BLaER1 treated with 17β-estradiol and CSF1 and Interleukin-3, amounts not matched to agents 10 nM and 100 nM (cell line): Measurements from ENCODE around the gene SUN2.
A peak's percentile ranks its signal among the peaks of the same experiment; 100 is the strongest.
"Not testable (repeated sequence)": the region's sequence is repeated elsewhere in the genome, so short reads cannot be mapped to it uniquely, and the experiment has no call there.

Source experiments
- H3K27ac ChIP-seq, 11 experiments: shearing (Covaris generic); formaldehyde crosslinking; 2 replicates each; pipeline ENCODE4 v1.8.1; 2022
- H3K27me3 ChIP-seq, 11 experiments: shearing (Covaris generic); formaldehyde crosslinking; 2 replicates each; pipeline ENCODE4 v1.8.1; 2022
- H3K36me3 ChIP-seq, 11 experiments: shearing (Covaris generic); formaldehyde crosslinking; 2 replicates each; pipeline ENCODE4 v1.8.1; 2022
- H3K4me1 ChIP-seq, 10 experiments: shearing (Covaris generic); formaldehyde crosslinking; 2 replicates each; pipeline ENCODE4 v1.8.1; 2022
- H3K4me2 ChIP-seq, 11 experiments: shearing (Covaris generic); formaldehyde crosslinking; 2 replicates each; pipeline ENCODE4 v1.8.1; 2022
- H3K4me3 ChIP-seq, 10 experiments: shearing (Covaris generic); formaldehyde crosslinking; 2 replicates each; pipeline ENCODE4 v1.8.1; 2022
- H3K9ac ChIP-seq, 11 experiments: shearing (Covaris generic); formaldehyde crosslinking; 2 replicates each; pipeline ENCODE4 v1.8.1; 2022
- H3K9me3 ChIP-seq, 11 experiments: shearing (Covaris generic); formaldehyde crosslinking; replicated peaks in 1 of 11; 2 replicates each; pipeline ENCODE4 v1.8.1; 2022
- H4K20me1 ChIP-seq, 11 experiments: shearing (Covaris generic); formaldehyde crosslinking; 2 replicates each; pipeline ENCODE4 v1.8.1; 2022
- Cebpa-rat ChIP-seq, 11 experiments: shearing (Covaris generic); IDR thresholded peaks; 2 replicates each; pipeline ENCODE4 v1.8.1; 2022

Gene SUN2

GRCh38 chr22:38755911-38756532 is at the start of gene SUN2:
TSS of gene SUN2 (minus strand) at chr22:38755998. CDS start at chr22:38752628, 3,370 bp downstream.
- no peak; a peak in 1 of 22 replicates for TF ChIP-seq Cebpa-rat (IDR thresholded peaks at IDR 0.05)

GRCh38 chr22:38805041-38805593 is 49.3 kb upstream of the SUN2 start:
- H3K4me1 ChIP-seq, H4K20me1 ChIP-seq, H3K27me3 ChIP-seq, H3K4me2 ChIP-seq, H3K36me3 ChIP-seq, H3K4me3 ChIP-seq, H3K27ac ChIP-seq, H3K9ac ChIP-seq: not testable (repeated sequence)
- H3K9me3 ChIP-seq = peaks cover 6 to 24% (median 13%) of the 10 kb centered on the region in 11 experiments; a peak in 21 of 22 replicates

More at GRCh38 chr22:38755911-38756532, at the start of gene SUN2:
- peaks cover 75 to 83% (median 78%) of the 10 kb centered on the region in 10 experiments for H3K4me1 ChIP-seq
- peak within 1 kb of the TSS; percentile 69 to 99 (median 94) for H3K4me3 ChIP-seq
- H3K9me3 ChIP-seq = no peaks in the 10 kb centered on the region
- peaks cover 5 to 28% (median 22%) of the 10 kb centered on the region in 11 experiments for H3K36me3 ChIP-seq
- H3K27me3 ChIP-seq = no peaks in the 10 kb centered on the region
- H4K20me1 ChIP-seq = peaks cover 2 to 47% (median 22%) of the 10 kb centered on the region in 11 experiments; a peak in 20 of 22 replicates
- H3K27ac ChIP-seq = peak within 1 kb of the TSS; percentile 89 to 99 (median 98)
- peak within 1 kb of the TSS; percentile 92 to 100 (median 98) for H3K4me2 ChIP-seq
- H3K9ac ChIP-seq = peak within 1 kb of the TSS; percentile 94 to 98 (median 97)

DNA sequence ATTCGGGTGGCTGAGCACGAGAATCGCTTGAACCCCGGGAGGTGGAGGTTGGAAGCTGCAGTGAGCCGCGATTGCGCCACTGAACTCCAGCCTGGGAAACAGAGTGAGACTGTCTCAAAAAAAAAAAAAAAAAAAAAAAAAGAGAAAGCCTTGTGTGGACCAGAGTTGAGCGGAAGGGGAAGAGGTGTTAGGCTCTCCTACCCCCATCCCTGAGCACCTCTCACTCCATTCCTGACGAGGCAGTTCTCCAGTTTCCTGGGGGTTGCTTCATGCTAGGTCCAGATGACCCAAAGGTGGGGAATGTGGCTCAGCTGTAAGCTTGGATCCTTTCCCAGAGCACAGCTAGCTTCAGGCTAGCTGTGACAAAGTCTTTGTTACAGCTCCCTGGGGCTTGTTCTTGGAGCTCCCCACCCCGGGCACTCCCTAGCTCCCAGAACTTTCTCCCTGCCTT is 46.9 kb upstream of the SUN2 start:
- TF ChIP-seq Cebpa-rat (IDR thresholded peaks at IDR 0.05) = no peak
- Histone ChIP-seq H3K36me3 (no peaks in the 10 kb centered on the region), H3K9ac (no peak overlapping the region), H3K4me2 (no peak overlapping the region), H3K27me3 (no peaks in the 10 kb centered on the region), H3K4me3 (no peak overlapping the region), H3K27ac (no peak overlapping the region), H3K4me1 (peaks cover 0 to 7% (median 0%) of the 10 kb centered on the region in 10 experiments; a peak in 1 of 20 replicates), H4K20me1 (no peaks in the 10 kb centered on the region), H3K9me3 (peaks cover 9 to 25% (median 13%) of the 10 kb centered on the region in 11 experiments)

GRCh38 chr22:38799265-38800002 is 43.6 kb upstream of the SUN2 start:
- H3K27me3 ChIP-seq = no peaks in the 10 kb centered on the region
- peaks cover 9 to 25% (median 13%) of the 10 kb centered on the region in 11 experiments for H3K9me3 ChIP-seq
- no peaks in the 10 kb centered on the region for H3K36me3 ChIP-seq
- H3K4me3 ChIP-seq = no peak overlapping the region
- no peak for TF ChIP-seq Cebpa-rat (IDR thresholded peaks at IDR 0.05)
- H4K20me1 ChIP-seq = no peaks in the 10 kb centered on the region
- no peak overlapping the region for H3K27ac ChIP-seq
- no peak overlapping the region for H3K9ac ChIP-seq
- H3K4me2 ChIP-seq = no peak overlapping the region
- peaks cover 3 to 10% (median 3%) of the 10 kb centered on the region in 10 experiments; a peak in 17 of 20 replicates for H3K4me1 ChIP-seq

- no peak overlapping the region for H3K27ac ChIP-seq
- no peak for TF ChIP-seq Cebpa-rat (IDR thresholded peaks at IDR 0.05)
Observed at GRCh38 chr22:38798496-38798895, 42.7 kb upstream of the SUN2 start.

DNA sequence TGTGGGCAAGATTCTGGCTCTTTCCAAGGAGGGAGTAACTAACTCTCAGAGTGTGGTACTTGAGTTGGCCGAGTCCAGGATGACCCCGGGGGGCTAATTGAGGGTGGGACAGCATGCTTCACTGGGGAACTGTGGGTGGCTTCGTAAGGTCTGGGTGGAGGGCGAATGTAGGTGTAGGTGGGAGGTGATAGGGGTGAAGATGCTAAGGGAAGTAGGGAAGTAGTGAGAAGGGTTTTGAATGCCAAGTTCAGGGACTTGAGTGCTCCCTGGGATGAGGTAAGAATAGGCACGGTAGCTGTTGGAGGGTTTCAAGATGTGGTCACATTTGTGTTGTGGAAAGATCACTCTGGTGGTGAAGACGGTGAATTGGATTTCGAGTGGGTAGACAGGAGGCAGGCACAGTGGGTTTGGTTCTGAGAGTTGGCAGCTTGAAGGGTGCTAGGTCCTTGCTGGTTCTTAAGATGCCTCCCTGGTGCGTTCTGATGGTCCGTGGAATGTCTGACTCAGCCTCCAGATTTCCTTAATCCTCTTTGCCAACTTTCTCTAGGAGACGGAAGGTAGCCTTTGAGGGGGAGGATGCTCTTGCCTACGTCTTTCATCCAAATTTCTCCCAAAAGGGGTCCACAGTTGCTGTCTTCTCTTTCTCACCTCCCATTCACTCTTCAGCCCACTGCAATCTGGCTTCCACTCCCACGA is 40.6 kb upstream of the SUN2 start:
- no peak overlapping the region for H3K4me3 ChIP-seq

More at GRCh38 chr22:38798496-38798895, 42.7 kb upstream of the SUN2 start:
- no peak overlapping the region for H3K4me2 ChIP-seq
- peaks cover 9 to 19% (median 12%) of the 10 kb centered on the region in 11 experiments for H3K9me3 ChIP-seq
- H3K9ac ChIP-seq = no peak overlapping the region
- peaks cover 5 to 10% (median 7%) of the 10 kb centered on the region in 10 experiments; a peak in 19 of 20 replicates for H3K4me1 ChIP-seq
- no peaks in the 10 kb centered on the region for H3K36me3 ChIP-seq
- no peak overlapping the region for H3K4me3 ChIP-seq
- no peaks in the 10 kb centered on the region for H4K20me1 ChIP-seq
- H3K27me3 ChIP-seq = no peaks in the 10 kb centered on the region

GRCh38 chr22:38795569-38795968 is 39.8 kb upstream of the SUN2 start:
- no peak for TF ChIP-seq Cebpa-rat (IDR thresholded peaks at IDR 0.05)
- no peaks in the 10 kb centered on the region for H3K27me3 ChIP-seq

More for the DNA sequence above, 40.6 kb upstream of the SUN2 start:
- no peak for TF ChIP-seq Cebpa-rat (IDR thresholded peaks at IDR 0.05)
- no peak overlapping the region for H3K4me2 ChIP-seq
- no peaks in the 10 kb centered on the region for H3K27me3 ChIP-seq
- no peaks in the 10 kb centered on the region for H4K20me1 ChIP-seq
- H3K9ac ChIP-seq = no peak overlapping the region
- H3K36me3 ChIP-seq = no peaks in the 10 kb centered on the region
- peaks cover 13 to 19% (median 16%) of the 10 kb centered on the region in 10 experiments for H3K4me1 ChIP-seq
- H3K27ac ChIP-seq = no peak overlapping the region
- H3K9me3 ChIP-seq = peaks cover 9 to 19% (median 12%) of the 10 kb centered on the region in 11 experiments

GRCh38 chr22:38793721-38794466 is 38.1 kb upstream of the SUN2 start, which contains the start of gene DNAL4:
TSS of gene DNAL4 (minus strand) at chr22:38794143. CDS start at chr22:38782731, 11,412 bp downstream.
- no peak for TF ChIP-seq Cebpa-rat (IDR thresholded peaks at IDR 0.05)
- Histone ChIP-seq H3K4me2 (peak within 1 kb of the TSS; percentile 84 to 99 (median 97)), H4K20me1 (no peaks in the 10 kb centered on the region), H3K9ac (peak within 1 kb of the TSS; percentile 76 to 93 (median 83)), H3K27me3 (no peaks in the 10 kb centered on the region), H3K27ac (peak within 1 kb of the TSS; percentile 59 to 88 (median 76)), H3K4me3 (peak within 1 kb of the TSS; percentile 73 to 93 (median 78)), H3K36me3 (peaks cover 6 to 20% (median 11%) of the 10 kb centered on the region in 11 experiments; a peak in 17 of 22 replicates), H3K9me3 (peaks cover 0 to 5% (median 2%) of the 10 kb centered on the region in 11 experiments; a peak in 14 of 22 replicates), H3K4me1 (peaks cover 13 to 22% (median 16%) of the 10 kb centered on the region in 10 experiments)

More at GRCh38 chr22:38795569-38795968, 39.8 kb upstream of the SUN2 start:
- Histone ChIP-seq H3K4me3 (no peak overlapping the region), H3K36me3 (peaks cover under 1 to 5% (median 2%) of the 10 kb centered on the region in 11 experiments; a peak in 11 of 22 replicates), H3K9ac (no peak overlapping the region), H3K4me1 (peaks cover 13 to 19% (median 16%) of the 10 kb centered on the region in 10 experiments), H3K9me3 (peaks cover 9 to 19% (median 12%) of the 10 kb centered on the region in 11 experiments), H3K4me2 (no peak overlapping the region), H3K27ac (no peak overlapping the region), H4K20me1 (no peaks in the 10 kb centered on the region)
